ENCODE data around the gene GYS2. TPM values are rescaled to one million over a fixed set of nuclear protein-coding genes. Genes with fewer than 3 reads are reported as not detected.

GYS2 gene
- total RNA-seq, 4 donors from 2014 or later: not detected

DNA sequence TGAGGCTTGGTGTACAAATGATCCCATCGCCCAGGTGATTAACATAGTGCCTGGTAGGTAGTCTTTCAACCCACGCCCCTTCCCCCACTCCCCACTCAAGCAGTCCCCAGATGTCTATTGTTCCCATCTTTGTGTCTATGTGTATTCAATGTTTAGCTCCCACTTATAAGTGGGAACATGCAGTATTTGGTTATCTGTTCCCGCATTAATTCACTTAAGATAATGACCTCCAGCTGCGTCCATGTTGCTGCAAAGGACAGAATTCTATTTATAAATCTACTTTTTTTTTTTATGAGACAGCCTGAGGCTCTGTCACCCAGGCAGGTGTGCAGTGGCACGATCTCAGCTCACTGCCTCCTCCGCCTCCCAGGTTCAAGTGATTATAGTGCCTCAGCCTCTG, 62.9 kb downstream of the GYS2 start:
- ATAC-seq: no peak
- no peak overlapping the region for H3K27ac ChIP-seq
- H3K36me3 ChIP-seq: no peaks in the 10 kb centered on the region
- no peak overlapping the region for H3K4me3 ChIP-seq
- TF ChIP-seq, protein P1, sequence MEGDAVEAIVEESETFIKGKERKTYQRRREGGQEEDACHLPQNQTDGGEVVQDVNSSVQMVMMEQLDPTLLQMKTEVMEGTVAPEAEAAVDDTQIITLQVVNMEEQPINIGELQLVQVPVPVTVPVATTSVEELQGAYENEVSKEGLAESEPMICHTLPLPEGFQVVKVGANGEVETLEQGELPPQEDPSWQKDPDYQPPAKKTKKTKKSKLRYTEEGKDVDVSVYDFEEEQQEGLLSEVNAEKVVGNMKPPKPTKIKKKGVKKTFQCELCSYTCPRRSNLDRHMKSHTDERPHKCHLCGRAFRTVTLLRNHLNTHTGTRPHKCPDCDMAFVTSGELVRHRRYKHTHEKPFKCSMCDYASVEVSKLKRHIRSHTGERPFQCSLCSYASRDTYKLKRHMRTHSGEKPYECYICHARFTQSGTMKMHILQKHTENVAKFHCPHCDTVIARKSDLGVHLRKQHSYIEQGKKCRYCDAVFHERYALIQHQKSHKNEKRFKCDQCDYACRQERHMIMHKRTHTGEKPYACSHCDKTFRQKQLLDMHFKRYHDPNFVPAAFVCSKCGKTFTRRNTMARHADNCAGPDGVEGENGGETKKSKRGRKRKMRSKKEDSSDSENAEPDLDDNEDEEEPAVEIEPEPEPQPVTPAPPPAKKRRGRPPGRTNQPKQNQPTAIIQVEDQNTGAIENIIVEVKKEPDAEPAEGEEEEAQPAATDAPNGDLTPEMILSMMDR (IDR thresholded peaks at IDR 0.05): no peak
- TF ChIP-seq EP300 (IDR thresholded peaks at IDR 0.05): no peak
- no peaks in the 10 kb centered on the region for H3K4me1 ChIP-seq
- no peaks in the 10 kb centered on the region for H3K27me3 ChIP-seq
- WGBS, 2 donors (ENCODE audit: low coverage in 1 of 2): 84 to 85% methylated on average over 4 to 6 of the region's 6 CpGs
- H3K9me3 ChIP-seq: no peaks in the 10 kb centered on the region

DNA sequence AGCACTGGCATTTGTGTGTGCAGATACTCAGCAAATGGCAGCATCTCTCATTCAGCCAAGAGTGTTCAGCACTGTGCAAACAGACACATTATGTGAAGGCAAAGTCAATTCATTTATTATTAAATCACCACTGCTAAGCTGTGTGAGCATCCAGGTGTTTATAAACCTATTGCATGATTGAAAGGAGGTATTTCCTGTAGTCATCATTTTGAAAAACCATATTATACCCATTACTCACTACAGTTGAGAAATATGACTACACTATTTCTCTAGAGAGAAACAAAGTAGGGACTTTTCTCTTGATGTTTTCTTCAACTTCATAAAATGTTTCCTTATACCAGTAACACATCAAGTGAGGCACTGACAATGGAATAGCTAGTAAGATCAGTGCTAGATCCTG, 64.8 kb downstream of the GYS2 start:
- Histone ChIP-seq H3K27ac (no peak overlapping the region), H3K36me3 (no peaks in the 10 kb centered on the region), H3K4me1 (no peaks in the 10 kb centered on the region), H3K27me3 (no peaks in the 10 kb centered on the region), H3K4me3 (no peak overlapping the region), H3K9me3 (no peaks in the 10 kb centered on the region)
- TF ChIP-seq, protein P1 (IDR thresholded peaks at IDR 0.05): no peak
- no peak for TF ChIP-seq POLR2AphosphoS5 (IDR thresholded peaks at IDR 0.05)
- no peak for TF ChIP-seq EP300 (IDR thresholded peaks at IDR 0.05)
- TF ChIP-seq POLR2A (IDR thresholded peaks at IDR 0.05): no peak
- ATAC-seq: no peak

DNA sequence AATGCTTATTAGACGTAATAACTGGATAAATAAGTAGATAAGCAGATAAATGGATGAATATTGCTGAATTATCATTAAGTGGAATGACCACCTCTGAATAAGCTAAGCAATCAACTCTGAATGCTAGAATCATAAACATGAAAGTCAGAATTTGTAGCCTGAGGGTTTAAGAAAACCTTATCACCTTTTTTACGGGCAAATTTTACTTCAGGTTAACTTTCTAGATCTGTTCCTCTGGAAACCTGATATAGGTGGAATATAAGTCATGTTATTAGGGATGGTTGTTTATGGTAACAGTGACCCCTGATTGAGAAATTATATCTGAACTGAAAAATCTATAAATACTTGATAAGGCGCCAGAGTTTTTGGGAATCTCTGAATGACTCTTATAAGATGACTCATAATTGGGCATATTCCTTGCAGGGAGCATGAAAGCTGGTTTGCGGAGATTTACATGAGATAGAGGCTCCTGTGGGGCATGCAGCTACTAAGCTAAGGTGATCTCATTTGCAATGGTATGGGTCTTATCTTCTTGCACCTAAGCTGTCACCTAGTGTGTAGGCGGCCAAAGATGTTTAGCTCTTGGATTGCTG, 66.5 kb downstream of the GYS2 start:
- no peaks in the 10 kb centered on the region for H3K4me1 ChIP-seq
- H3K4me3 ChIP-seq: no peak overlapping the region
- no peak for ATAC-seq
- no peak overlapping the region for H3K27ac ChIP-seq
- TF ChIP-seq POLR2AphosphoS5 (IDR thresholded peaks at IDR 0.05) (no peak), EP300 (IDR thresholded peaks at IDR 0.05) (no peak), POLR2A (IDR thresholded peaks at IDR 0.05) (no peak)
- TF ChIP-seq, protein P1 (IDR thresholded peaks at IDR 0.05): no peak
- H3K27me3 ChIP-seq: no peaks in the 10 kb centered on the region
- no peaks in the 10 kb centered on the region for H3K9me3 ChIP-seq
- WGBS, 2 donors (ENCODE audit: low coverage in 1 of 2): 80 to 84% methylated on average over 5 of the region's 5 CpGs
- H3K36me3 ChIP-seq: no peaks in the 10 kb centered on the region

DNA sequence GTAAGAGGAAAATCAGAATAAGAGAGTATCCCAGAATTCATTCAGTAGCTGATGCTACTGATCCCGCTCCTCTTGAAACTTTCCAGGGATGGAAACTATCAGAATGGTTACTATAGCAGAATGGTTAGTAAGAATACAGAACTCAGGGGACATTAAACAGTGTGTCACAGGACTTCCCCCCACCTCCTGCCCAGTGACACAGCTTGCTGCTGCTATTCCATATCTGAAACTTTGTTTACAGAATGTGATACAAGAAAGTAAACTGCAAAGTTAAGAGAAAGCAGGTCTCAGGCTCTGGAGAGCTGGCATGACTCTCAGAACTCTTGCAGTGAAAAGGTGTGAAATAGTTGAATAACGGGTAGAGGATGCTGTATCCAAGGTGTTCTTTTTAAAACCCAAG, 75.2 kb downstream of the GYS2 start:
- no peak for ATAC-seq
- peak overlapping the region in 3 of 4 donors; percentile 10 to 69 (median 18) for H3K27ac ChIP-seq

DNA sequence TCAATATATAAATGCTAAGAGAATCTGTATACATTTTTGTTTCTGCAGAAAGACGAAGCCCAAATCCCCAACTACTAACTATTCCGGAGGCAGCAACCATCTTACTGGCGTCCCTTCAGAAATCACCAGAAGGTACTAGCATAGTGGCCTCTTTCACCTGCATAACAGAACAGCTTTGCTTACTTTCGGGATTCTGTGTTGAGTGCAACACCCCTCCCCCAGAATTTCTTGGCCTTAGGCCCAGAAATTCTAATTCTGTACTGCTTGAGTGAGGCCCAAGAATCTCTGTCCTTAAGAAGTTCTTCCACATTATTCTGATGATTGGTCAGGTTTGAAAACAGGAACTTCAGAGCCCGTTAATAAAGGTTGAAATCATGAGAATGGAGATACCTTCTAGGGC, 75.7 kb downstream of the GYS2 start:
- peak overlapping the region in 3 of 4 donors; percentile 10 to 69 (median 18) for H3K27ac ChIP-seq
- TF ChIP-seq POLR2A (IDR thresholded peaks at IDR 0.05) (no peak), EP300 (IDR thresholded peaks at IDR 0.05) (no peak), POLR2AphosphoS5 (IDR thresholded peaks at IDR 0.05) (no peak)
- TF ChIP-seq, protein P1 (IDR thresholded peaks at IDR 0.05): no peak
- no peaks in the 10 kb centered on the region for H3K27me3 ChIP-seq
- ATAC-seq: no peak
- WGBS, 2 donors (ENCODE audit: low coverage in 1 of 2): 20 to 34% methylated on average over 3 to 5 of the region's 5 CpGs
- H3K4me1 ChIP-seq: peaks cover 2 to 34% (median 5%) of the 10 kb centered on the region in 3 donors
- H3K36me3 ChIP-seq: no peaks in the 10 kb centered on the region
- no peak overlapping the region for H3K4me3 ChIP-seq
- no peaks in the 10 kb centered on the region for H3K9me3 ChIP-seq

More for the DNA sequence above, 75.2 kb downstream of the GYS2 start:
- Histone ChIP-seq H3K9me3 (no peaks in the 10 kb centered on the region), H3K4me3 (no peak overlapping the region), H3K36me3 (no peaks in the 10 kb centered on the region), H3K27me3 (no peaks in the 10 kb centered on the region), H3K4me1 (peaks cover 2 to 34% (median 5%) of the 10 kb centered on the region in 3 donors)
- WGBS, 2 donors (ENCODE audit: low coverage in 1 of 2): 30 to 54% methylated on average over 2 of the region's 2 CpGs
- TF ChIP-seq, protein P1 (IDR thresholded peaks at IDR 0.05): no peak
- TF ChIP-seq EP300 (IDR thresholded peaks at IDR 0.05): no peak
- no peak for TF ChIP-seq POLR2A (IDR thresholded peaks at IDR 0.05)
- no peak for TF ChIP-seq POLR2AphosphoS5 (IDR thresholded peaks at IDR 0.05)
